ENCODE measurements around the gene HRG.
"Not testable (repeated sequence)": the region's sequence is repeated elsewhere in the genome, so short reads cannot be mapped to it uniquely, and the experiment has no call there.

Gene HRG

GRCh38 chr3:186682812-186683211 is 17.0 kb downstream of the HRG start:
- no peak for DNase-seq

- no peak for DNase-seq
These were observed 18.2 kb downstream of the HRG start for GRCh38 chr3:186683979-186684378.

- not testable (repeated sequence) for DNase-seq
These were observed 20.7 kb downstream of the HRG start for GRCh38 chr3:186686475-186686874.

- no peak for DNase-seq
These were observed 21.4 kb downstream of the HRG start for GRCh38 chr3:186687120-186687651.

GRCh38 chr3:186690304-186690703 is 24.5 kb downstream of the HRG start:
- not testable (repeated sequence) for DNase-seq

GRCh38 chr3:186691676-186692075 is 25.9 kb downstream of the HRG start:
- no peak for DNase-seq

- DNase-seq = no peak
These were observed 28.0 kb downstream of the HRG start for GRCh38 chr3:186693843-186694242.

- no peak for DNase-seq
These were observed 28.6 kb downstream of the HRG start for GRCh38 chr3:186694288-186695032.

GRCh38 chr3:186696522-186696921 is 30.7 kb downstream of the HRG start:
- no peak for DNase-seq

- no peak for DNase-seq
These were observed 31.7 kb downstream of the HRG start for GRCh38 chr3:186697510-186697909.

GRCh38 chr3:186700267-186700666 is 34.5 kb downstream of the HRG start:
- no peak for DNase-seq

GRCh38 chr3:186702451-186702850 is 36.6 kb downstream of the HRG start:
- not testable (repeated sequence) for DNase-seq

GRCh38 chr3:186705882-186706780 is 40.3 kb downstream of the HRG start:
- DNase-seq = no peak

- DNase-seq = no peak
These were observed 43.3 kb downstream of the HRG start for GRCh38 chr3:186708983-186709679.

- DNase-seq = not testable (repeated sequence)
These were observed 44.9 kb downstream of the HRG start for GRCh38 chr3:186710694-186711093.

GRCh38 chr3:186713499-186713898 is 47.7 kb downstream of the HRG start:
- no peak for DNase-seq

GRCh38 chr3:186717039-186717457 is 51.2 kb downstream of the HRG start, which contains the start of gene KNG1:
Gene KNG1 (plus strand): TSS chr3:186717359. CDS start chr3:186717543, 184 bp downstream.
- DNase-seq = no peak

GRCh38 chr3:186719945-186720739 is 54.3 kb downstream of the HRG start:
- no peak for DNase-seq

GRCh38 chr3:186722457-186722856 is 56.6 kb downstream of the HRG start:
- DNase-seq = no peak

GRCh38 chr3:186724911-186725310 is 59.1 kb downstream of the HRG start:
- no peak for DNase-seq
